MM.1S (cell line): ENCODE data around the gene IL12B.
A peak's percentile ranks its signal among the peaks of the same experiment; 100 is the strongest.

Source experiments
- DNase-seq: peaks from one replicate; pipeline ENCODE4 v3.0.0-alpha.2; 2015
- H2AFZ ChIP-seq: fragments of 300-600 bp; sonication (generic); 2 replicates; pipeline ENCODE4 v1.6.0; 2016; ENCODE audit warnings: antibody characterized with exemption, low read length
- H3F3A ChIP-seq: fragments of 300-600 bp; sonication (generic); 2 replicates; pipeline ENCODE4 v1.6.1; 2016; ENCODE audit warnings: mild to moderate bottlenecking, antibody characterized with exemption, low read length, moderate library complexity, mixed read lengths; ENCODE audit not compliant: insufficient read depth
- H3K27ac ChIP-seq: fragments of 300-600 bp; sonication (generic); 2 replicates; pipeline ENCODE4 v1.5.1; 2016; ENCODE audit warnings: mild to moderate bottlenecking, low read length
- H3K27me3 ChIP-seq: fragments of 300-600 bp; sonication (generic); replicated peaks from 2 replicates; pipeline ENCODE4 v1.6.0; 2016; ENCODE audit warnings: low read length; ENCODE audit not compliant: insufficient read depth
- H3K36me3 ChIP-seq: fragments of 300-600 bp; sonication (generic); replicated peaks from 2 replicates; pipeline ENCODE4 v1.6.1; 2016; ENCODE audit warnings: mild to moderate bottlenecking, low read length, mixed read lengths; ENCODE audit not compliant: insufficient read depth
- H3K4me1 ChIP-seq: fragments of 300-600 bp; sonication (generic); 2 replicates; pipeline ENCODE4 v1.6.1; 2016; ENCODE audit warnings: low read length, mixed read lengths
- H3K4me2 ChIP-seq: fragments of 300-600 bp; sonication (generic); 2 replicates; pipeline ENCODE4 v1.6.0; 2016; ENCODE audit warnings: low read depth, low read length
- H3K4me3 ChIP-seq: fragments of 300-600 bp; sonication (generic); 2 replicates; pipeline ENCODE4 v1.5.1; 2016; ENCODE audit warnings: low read length, mixed read lengths
- H3K79me2 ChIP-seq: fragments of 300-600 bp; sonication (generic); 2 replicates; pipeline ENCODE4 v1.6.1; 2016; ENCODE audit warnings: mixed run types, low read length, mixed read lengths
- H3K9ac ChIP-seq: fragments of 300-600 bp; sonication (generic); 2 replicates; pipeline ENCODE4 v1.6.1; 2016; ENCODE audit warnings: low read length, mixed read lengths
- H3K9me2 ChIP-seq: fragments of 300-600 bp; sonication (generic); replicated peaks from 2 replicates; pipeline ENCODE4 v1.6.1; 2016; ENCODE audit warnings: mild to moderate bottlenecking, low read length, mixed read lengths; ENCODE audit not compliant: insufficient read depth
- H3K9me3 ChIP-seq: fragments of 300-600 bp; sonication (generic); replicated peaks from 2 replicates; pipeline ENCODE4 v1.6.1; 2016; ENCODE audit warnings: mild to moderate bottlenecking, low read length, mixed read lengths; ENCODE audit not compliant: insufficient read depth
- H4K20me1 ChIP-seq: fragments of 300-600 bp; sonication (generic); 2 replicates; pipeline ENCODE4 v1.6.1; 2016; ENCODE audit warnings: mild to moderate bottlenecking, low read length, moderate library complexity, mixed read lengths; ENCODE audit not compliant: insufficient read depth
- EZH2 ChIP-seq: fragments of 300-600 bp; sonication (generic); optimal IDR thresholded peaks from 2 replicates; pipeline ENCODE3; 2017; ENCODE audit warnings: low read depth, mild to moderate bottlenecking, antibody characterized with exemption, low read length, mixed read lengths
- EZH2phosphoT487 ChIP-seq: fragments of 300-600 bp; sonication (generic); IDR thresholded peaks from 2 replicates; pipeline ENCODE4 v1.6.1; 2018; ENCODE audit warnings: antibody characterized with exemption, low read length
- TF ChIP-seq, protein P1 (sequence below): fragments of 300-600 bp; sonication (generic); IDR thresholded peaks from 2 replicates; pipeline ENCODE4 v1.5.1; 2016; ENCODE audit warnings: antibody characterized with exemption, low read length, mixed read lengths

Gene IL12B

DNA sequence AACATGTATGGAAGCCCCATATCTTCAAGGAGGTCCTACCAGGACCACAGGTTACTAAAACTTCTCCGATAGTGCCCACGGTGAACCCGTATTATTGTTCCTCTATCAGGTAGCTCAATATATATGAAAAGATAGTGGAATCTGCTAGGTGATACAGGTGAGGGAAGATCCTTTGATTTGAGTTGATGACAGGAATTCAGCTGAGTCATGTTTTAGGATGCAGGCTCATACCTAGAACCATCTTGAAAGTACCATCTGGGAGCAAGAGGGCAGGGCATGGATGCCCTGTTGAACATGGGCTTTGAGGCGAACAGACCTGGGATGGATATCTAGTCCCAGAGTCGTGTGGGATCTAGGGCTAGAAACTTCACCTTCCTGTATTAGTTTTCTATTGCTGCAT is 35.4 kb downstream of the IL12B start:
- Histone ChIP-seq H3F3A (no peaks in the 10 kb centered on the region), H3K4me2 (no peak overlapping the region), H3K9ac (no peak overlapping the region), H2AFZ (no peak overlapping the region), H3K27me3 (no peaks in the 10 kb centered on the region), H3K4me3 (no peak overlapping the region), H3K9me2 (no peaks in the 10 kb centered on the region), H3K4me1 (no peaks in the 10 kb centered on the region), H3K79me2 (no peaks in the 10 kb centered on the region), H3K9me3 (no peaks in the 10 kb centered on the region), H3K36me3 (no peaks in the 10 kb centered on the region), H4K20me1 (no peaks in the 10 kb centered on the region), H3K27ac (no peak overlapping the region)
- no peak for TF ChIP-seq EZH2phosphoT487
- TF ChIP-seq EZH2: no peak
- TF ChIP-seq, protein P1, sequence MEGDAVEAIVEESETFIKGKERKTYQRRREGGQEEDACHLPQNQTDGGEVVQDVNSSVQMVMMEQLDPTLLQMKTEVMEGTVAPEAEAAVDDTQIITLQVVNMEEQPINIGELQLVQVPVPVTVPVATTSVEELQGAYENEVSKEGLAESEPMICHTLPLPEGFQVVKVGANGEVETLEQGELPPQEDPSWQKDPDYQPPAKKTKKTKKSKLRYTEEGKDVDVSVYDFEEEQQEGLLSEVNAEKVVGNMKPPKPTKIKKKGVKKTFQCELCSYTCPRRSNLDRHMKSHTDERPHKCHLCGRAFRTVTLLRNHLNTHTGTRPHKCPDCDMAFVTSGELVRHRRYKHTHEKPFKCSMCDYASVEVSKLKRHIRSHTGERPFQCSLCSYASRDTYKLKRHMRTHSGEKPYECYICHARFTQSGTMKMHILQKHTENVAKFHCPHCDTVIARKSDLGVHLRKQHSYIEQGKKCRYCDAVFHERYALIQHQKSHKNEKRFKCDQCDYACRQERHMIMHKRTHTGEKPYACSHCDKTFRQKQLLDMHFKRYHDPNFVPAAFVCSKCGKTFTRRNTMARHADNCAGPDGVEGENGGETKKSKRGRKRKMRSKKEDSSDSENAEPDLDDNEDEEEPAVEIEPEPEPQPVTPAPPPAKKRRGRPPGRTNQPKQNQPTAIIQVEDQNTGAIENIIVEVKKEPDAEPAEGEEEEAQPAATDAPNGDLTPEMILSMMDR: no peak
- DNase-seq: no peak

DNA sequence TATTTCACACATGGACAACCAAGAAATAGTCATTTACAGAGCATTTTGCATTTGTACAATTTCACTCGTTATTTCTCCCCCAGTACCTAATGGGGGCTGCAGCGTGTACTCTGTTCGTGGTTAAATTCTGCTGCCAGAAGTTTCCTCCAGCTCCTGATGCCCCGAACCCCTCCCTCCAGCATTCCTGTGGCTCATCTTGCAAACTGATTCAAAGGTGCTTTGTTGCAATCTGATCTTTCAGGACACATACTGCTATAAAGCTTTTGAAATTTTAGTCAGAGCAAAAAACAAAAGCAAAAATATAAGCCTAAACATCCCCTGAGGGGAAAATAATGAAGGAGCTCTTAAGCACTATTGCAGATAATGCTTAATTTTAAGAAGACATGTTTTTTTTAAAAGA is 39.5 kb downstream of the IL12B start:
- Histone ChIP-seq H3K9me2 (no peaks in the 10 kb centered on the region), H3K4me2 (no peak overlapping the region), H3K9me3 (no peaks in the 10 kb centered on the region), H3K27ac (no peak overlapping the region), H3K4me3 (no peak overlapping the region), H3K27me3 (no peaks in the 10 kb centered on the region), H4K20me1 (no peaks in the 10 kb centered on the region), H3K36me3 (no peaks in the 10 kb centered on the region), H3F3A (no peaks in the 10 kb centered on the region), H2AFZ (no peak overlapping the region), H3K9ac (no peak overlapping the region), H3K79me2 (no peaks in the 10 kb centered on the region), H3K4me1 (no peaks in the 10 kb centered on the region)
- DNase-seq: no peak
- no peak for TF ChIP-seq EZH2
- TF ChIP-seq, protein P1: no peak
- no peak for TF ChIP-seq EZH2phosphoT487

DNA sequence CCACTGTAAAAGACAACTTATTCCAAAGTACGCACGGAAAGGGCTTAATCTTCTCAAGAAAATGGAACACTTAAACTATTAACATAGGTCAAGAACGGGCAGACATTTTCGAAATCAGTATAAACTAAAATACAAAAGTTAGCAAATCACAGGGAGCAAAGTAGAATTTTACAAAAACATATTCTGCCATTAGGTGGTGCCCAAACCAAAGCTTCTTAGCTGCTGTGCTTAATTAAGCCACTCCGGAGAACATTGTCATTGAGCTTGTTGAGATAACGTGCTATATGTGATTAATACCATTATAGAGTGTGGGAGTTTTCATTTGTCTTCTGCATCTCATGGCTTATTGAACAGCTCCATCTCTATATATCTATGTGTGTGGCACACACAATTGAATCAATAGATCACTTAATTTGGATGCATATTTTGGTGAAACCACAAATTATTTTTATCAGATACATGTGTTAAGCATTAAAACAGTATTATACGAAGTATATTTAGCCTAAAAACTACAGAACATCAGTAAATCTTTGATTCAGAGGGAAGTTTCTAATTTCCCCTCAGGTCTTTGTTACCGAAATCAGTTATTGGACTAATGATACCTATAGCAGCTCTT is 43.8 kb downstream of the IL12B start:
- no peak overlapping the region for H3K4me3 ChIP-seq
- H3K9ac ChIP-seq: no peak overlapping the region
- no peaks in the 10 kb centered on the region for H3K9me3 ChIP-seq
- no peaks in the 10 kb centered on the region for H3K79me2 ChIP-seq
- H3K4me2 ChIP-seq: no peak overlapping the region
- no peak overlapping the region for H3K27ac ChIP-seq
- H3K9me2 ChIP-seq: no peaks in the 10 kb centered on the region
- no peaks in the 10 kb centered on the region for H3F3A ChIP-seq
- H3K36me3 ChIP-seq: no peaks in the 10 kb centered on the region
- TF ChIP-seq EZH2phosphoT487 (no peak), EZH2 (no peak)
- TF ChIP-seq, protein P1: peak; percentile 54
- peak; percentile 51 for DNase-seq
- H4K20me1 ChIP-seq: no peaks in the 10 kb centered on the region
- no peak overlapping the region for H2AFZ ChIP-seq
- H3K27me3 ChIP-seq: no peaks in the 10 kb centered on the region
- H3K4me1 ChIP-seq: no peaks in the 10 kb centered on the region
